ENCODE results near the gene DEFB129.

DNA sequence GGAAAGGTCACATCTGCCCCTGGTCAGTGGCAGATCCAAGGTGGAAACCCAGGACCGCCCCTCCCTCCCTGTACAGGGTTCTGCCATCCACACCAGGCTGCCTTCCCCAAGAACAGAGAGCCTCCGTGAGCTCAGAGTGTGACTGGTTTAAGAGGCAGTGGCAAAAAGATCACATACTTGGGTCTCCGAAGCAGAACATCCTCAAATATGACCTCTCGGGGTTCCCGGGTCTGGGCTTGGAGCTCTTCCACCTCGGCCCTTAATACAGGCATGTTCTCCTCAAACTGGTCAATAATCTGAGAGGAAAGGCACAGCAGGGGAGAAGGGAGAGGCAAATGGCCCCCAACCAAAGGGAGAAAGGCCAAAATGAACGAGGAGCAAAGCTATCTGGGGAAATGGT, 48.7 kb downstream of the DEFB129 start:
- TF ChIP-seq, protein P1, sequence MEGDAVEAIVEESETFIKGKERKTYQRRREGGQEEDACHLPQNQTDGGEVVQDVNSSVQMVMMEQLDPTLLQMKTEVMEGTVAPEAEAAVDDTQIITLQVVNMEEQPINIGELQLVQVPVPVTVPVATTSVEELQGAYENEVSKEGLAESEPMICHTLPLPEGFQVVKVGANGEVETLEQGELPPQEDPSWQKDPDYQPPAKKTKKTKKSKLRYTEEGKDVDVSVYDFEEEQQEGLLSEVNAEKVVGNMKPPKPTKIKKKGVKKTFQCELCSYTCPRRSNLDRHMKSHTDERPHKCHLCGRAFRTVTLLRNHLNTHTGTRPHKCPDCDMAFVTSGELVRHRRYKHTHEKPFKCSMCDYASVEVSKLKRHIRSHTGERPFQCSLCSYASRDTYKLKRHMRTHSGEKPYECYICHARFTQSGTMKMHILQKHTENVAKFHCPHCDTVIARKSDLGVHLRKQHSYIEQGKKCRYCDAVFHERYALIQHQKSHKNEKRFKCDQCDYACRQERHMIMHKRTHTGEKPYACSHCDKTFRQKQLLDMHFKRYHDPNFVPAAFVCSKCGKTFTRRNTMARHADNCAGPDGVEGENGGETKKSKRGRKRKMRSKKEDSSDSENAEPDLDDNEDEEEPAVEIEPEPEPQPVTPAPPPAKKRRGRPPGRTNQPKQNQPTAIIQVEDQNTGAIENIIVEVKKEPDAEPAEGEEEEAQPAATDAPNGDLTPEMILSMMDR (IDR thresholded peaks at IDR 0.05): no peak
- no peak for TF ChIP-seq POLR2A (IDR thresholded peaks at IDR 0.05)
